Activated T-cell treated with anti-CD3 and anti-CD28 coated beads, Interleukin-2, amount 50 U/mL, for 4 hours (primary cell): Measurements from ENCODE around the gene SLC43A3. TPM values are rescaled to one million over a fixed set of nuclear protein-coding genes. Genes with fewer than 3 reads are reported as not detected.

Experiments
- ATAC-seq, 2 donors: fragments of 200-7000 bp; cut with Tn5 transposase; one replicate each; pipeline ENCODE4 v1.10.0; 2021
- DNase-seq: peaks from one replicate; pipeline ENCODE4 v3.0.0-alpha.2; 2020
- H3K27me3 Mint-ChIP-seq: one replicate; pipeline ENCODE4 v1.8.0; 2021; ENCODE audit warnings: low read depth, mixed read lengths
- H3K36me3 Mint-ChIP-seq: one replicate; pipeline ENCODE4 v1.8.0; 2022; ENCODE audit warnings: mixed read lengths; ENCODE audit not compliant: insufficient read depth
- H3K4me1 Mint-ChIP-seq: one replicate; pipeline ENCODE4 v1.8.0; 2021; ENCODE audit warnings: low read depth, mixed read lengths
- H3K4me3 Mint-ChIP-seq: one replicate; pipeline ENCODE4 v1.8.0; 2021; ENCODE audit warnings: mild to moderate bottlenecking, moderate library complexity, mixed read lengths
- H3K9me3 Mint-ChIP-seq: one replicate; pipeline ENCODE4 v1.8.0; 2021; ENCODE audit warnings: mixed read lengths
- total RNA-seq, 3 donors: library from RNA; stranded (reverse); gene quantifications; one replicate each; pipeline ENCODE4 v1.2.1, GENCODE V29; 2021

The SLC43A3 gene
- total RNA-seq, 3 donors from 2014 or later, result 508 to 551 (median 529) TPM

DNA sequence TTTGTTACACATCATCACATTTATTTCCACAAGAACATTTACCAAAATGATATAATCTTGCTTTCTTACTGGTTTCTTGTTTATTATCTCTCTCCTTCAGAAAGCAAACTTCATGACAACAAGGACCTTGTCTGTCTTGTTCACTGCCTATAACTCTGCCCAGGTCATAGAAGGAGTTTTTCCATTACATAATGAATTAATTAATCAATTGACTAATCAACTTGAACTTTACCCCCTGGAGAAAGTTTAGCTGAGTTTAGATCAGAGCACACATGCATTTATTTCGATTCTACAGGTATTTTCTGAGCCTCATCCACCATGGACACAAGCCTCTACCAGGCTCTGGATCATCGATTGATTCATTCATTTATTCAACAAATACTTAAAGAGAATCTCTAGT is 30.2 kb downstream of the SLC43A3 start:
- H3K9me3 Mint-ChIP-seq, result no peaks in the 10 kb centered on the region
- DNase-seq, result no peak
- H3K27me3 Mint-ChIP-seq, result no peaks in the 10 kb centered on the region
- H3K4me3 Mint-ChIP-seq, result no peak overlapping the region
- H3K36me3 Mint-ChIP-seq, result no peaks in the 10 kb centered on the region
- no peaks in the 10 kb centered on the region for H3K4me1 Mint-ChIP-seq
- no peak for ATAC-seq

DNA sequence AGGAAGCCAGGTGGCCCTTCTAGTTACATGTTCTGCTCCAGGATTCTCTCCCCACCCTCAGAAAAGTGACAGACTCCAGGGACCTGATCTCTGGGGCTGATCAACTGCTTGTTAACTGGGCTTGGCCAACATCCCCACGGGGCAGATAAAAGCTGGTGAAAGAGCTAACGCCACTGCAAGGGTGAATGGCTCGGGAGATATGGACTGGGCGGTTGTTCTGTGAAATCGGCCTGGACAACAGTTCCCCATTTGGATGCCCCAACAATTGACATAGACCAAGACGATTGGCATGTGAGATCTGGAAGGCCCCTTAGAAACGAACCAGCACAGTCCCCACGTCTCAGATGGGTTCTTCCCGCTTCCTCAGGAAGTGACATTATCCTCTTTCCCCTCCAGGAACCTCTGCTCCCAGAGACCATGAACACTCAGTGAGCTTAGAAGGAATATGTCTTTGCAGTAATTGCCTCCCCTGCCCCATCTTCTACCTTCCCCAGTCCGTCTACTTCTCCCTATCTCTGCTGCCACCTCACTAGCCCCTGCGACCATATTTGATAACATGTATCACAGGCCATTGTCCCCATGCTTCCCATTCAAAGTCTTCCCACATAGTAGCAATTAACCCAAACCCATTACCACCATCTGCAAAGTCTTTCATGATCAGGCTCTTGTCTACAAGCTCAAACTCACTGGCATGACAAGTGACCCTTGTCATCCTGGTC is 30.9 kb downstream of the SLC43A3 start:
- Mint-ChIP-seq H3K36me3 (no peaks in the 10 kb centered on the region), H3K27me3 (no peaks in the 10 kb centered on the region), H3K4me1 (no peaks in the 10 kb centered on the region), H3K9me3 (no peaks in the 10 kb centered on the region), H3K4me3 (no peak overlapping the region)
- ATAC-seq, result no peak
- DNase-seq, result no peak

- H3K9me3 Mint-ChIP-seq, result no peaks in the 10 kb centered on the region
- H3K36me3 Mint-ChIP-seq, result no peaks in the 10 kb centered on the region
- DNase-seq (no peak), ATAC-seq (no peak)
- no peak overlapping the region for H3K4me3 Mint-ChIP-seq
- no peaks in the 10 kb centered on the region for H3K27me3 Mint-ChIP-seq
- H3K4me1 Mint-ChIP-seq, result no peaks in the 10 kb centered on the region
Measured at GRCh38 chr11:57394203-57394965, 32.5 kb downstream of the SLC43A3 start.

GRCh38 chr11:57392763-57393105 is 34.2 kb downstream of the SLC43A3 start:
- Mint-ChIP-seq H3K4me1 (no peaks in the 10 kb centered on the region), H3K27me3 (peaks cover 2% of the 10 kb centered on the region), H3K36me3 (no peaks in the 10 kb centered on the region), H3K9me3 (no peaks in the 10 kb centered on the region), H3K4me3 (no peak overlapping the region)
- DNase-seq (no peak), ATAC-seq (no peak)

- Mint-ChIP-seq H3K27me3 (peaks cover 2% of the 10 kb centered on the region), H3K4me1 (no peaks in the 10 kb centered on the region), H3K36me3 (no peaks in the 10 kb centered on the region), H3K4me3 (no peak overlapping the region), H3K9me3 (no peaks in the 10 kb centered on the region)
- ATAC-seq (no peak), DNase-seq (no peak)
Measured at GRCh38 chr11:57392066-57392762, 34.7 kb downstream of the SLC43A3 start.

DNA sequence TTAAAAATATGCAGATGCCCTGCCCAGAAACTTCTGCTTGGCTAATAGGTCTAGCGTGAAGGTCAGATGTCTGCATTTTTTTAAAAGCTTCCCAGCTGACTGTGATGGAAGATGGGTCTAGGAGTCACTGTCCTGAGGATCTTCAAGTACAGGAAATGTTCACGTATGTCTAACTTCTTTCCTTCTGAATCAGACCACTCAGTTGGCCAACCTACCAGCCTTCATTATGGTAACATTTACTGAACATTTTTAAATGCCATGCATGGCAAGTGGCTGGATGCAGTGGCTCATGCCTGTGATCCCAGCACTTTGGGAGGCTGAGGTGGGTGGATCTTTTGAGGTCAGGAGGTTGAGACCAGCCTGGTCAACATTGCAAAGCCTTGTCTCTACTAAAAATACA is 35.4 kb downstream of the SLC43A3 start:
- H3K4me1 Mint-ChIP-seq, result no peaks in the 10 kb centered on the region
- ATAC-seq, result no peak
- no peak for DNase-seq
- H3K4me3 Mint-ChIP-seq, result no peak overlapping the region
- no peaks in the 10 kb centered on the region for H3K9me3 Mint-ChIP-seq
- peaks cover 2% of the 10 kb centered on the region for H3K27me3 Mint-ChIP-seq
- no peaks in the 10 kb centered on the region for H3K36me3 Mint-ChIP-seq

- no peak for ATAC-seq
- Mint-ChIP-seq H3K9me3 (no peaks in the 10 kb centered on the region), H3K4me3 (no peak overlapping the region), H3K36me3 (no peaks in the 10 kb centered on the region), H3K4me1 (no peaks in the 10 kb centered on the region), H3K27me3 (peaks cover 3% of the 10 kb centered on the region)
- DNase-seq, result no peak
Measured at GRCh38 chr11:57391111-57391510, 35.8 kb downstream of the SLC43A3 start.

DNA sequence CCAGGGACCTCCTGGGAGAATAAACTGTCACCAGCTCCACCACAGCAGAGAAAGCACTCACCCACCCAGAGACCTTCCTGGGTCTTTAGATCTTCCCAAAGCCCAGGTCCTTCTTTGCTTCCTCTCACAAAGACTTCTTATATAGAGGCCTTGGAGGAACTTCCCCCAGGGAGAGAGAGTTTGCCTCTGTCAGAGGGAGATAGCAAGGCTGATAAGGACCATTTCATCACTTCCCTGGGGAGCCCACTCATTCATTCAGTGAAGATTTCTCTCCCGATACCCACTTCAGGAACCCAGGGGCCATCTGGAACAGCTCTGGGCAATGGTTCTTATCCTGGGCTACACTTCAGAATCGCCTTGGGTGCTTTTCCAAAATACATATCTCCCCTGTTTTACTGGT is 36.4 kb downstream of the SLC43A3 start, which contains the start of gene PRG2:
PRG2 (minus strand) TSS at position 116 of the 400 bp plus-strand sequence. CDS start 706 bp downstream, outside the sequence.
- no peaks in the 10 kb centered on the region for H3K36me3 Mint-ChIP-seq
- no peaks in the 10 kb centered on the region for H3K9me3 Mint-ChIP-seq
- no peak for DNase-seq
- peaks cover 5% of the 10 kb centered on the region for H3K27me3 Mint-ChIP-seq
- no peak within 1 kb of the TSS for H3K4me3 Mint-ChIP-seq
- no peaks in the 10 kb centered on the region for H3K4me1 Mint-ChIP-seq
- no peak for ATAC-seq

GRCh38 chr11:57387289-57388030 is 39.5 kb downstream of the SLC43A3 start:
- Mint-ChIP-seq H3K36me3 (no peaks in the 10 kb centered on the region), H3K4me1 (no peaks in the 10 kb centered on the region), H3K27me3 (peaks cover 5% of the 10 kb centered on the region), H3K4me3 (no peak overlapping the region), H3K9me3 (no peaks in the 10 kb centered on the region)
- no peak for ATAC-seq
- no peak for DNase-seq

DNA sequence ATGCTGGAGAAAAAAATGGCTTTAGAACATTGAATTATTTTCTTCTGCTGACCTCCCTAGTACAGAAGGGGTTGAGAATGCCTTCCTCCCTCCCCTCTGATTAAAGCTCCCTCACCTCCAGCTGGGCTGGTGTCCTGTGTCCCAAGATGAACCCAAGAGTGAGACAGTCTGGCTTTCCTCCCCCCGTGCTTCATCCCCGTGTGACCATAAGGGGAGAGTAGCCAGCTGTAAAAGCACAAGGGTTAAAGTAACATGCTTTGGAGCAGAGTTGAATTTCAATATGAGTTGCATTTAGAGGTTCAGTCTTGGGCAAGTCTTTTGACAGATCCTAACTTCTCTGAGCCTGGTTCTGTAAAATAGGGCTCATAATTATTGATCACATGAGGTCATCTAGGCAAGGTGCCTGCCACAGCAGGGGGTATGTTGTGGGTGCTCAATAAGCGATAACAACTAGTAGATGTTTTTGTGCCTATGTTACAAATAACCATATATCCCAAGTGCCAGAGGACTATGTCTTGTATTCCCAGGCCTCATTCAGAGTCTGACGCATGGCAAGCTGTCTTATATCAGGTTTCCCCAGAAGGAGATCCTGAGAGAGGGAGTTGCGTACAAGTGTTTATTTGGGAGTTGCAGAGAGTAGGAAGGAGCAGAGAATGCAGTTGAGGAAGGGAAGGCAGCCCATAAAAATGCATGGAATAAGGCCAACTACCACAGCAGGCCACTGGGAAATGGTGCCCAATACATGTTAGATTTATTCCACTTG is 40.6 kb downstream of the SLC43A3 start:
- Mint-ChIP-seq H3K4me1 (no peaks in the 10 kb centered on the region), H3K9me3 (no peaks in the 10 kb centered on the region), H3K4me3 (no peak overlapping the region), H3K27me3 (peaks cover 5% of the 10 kb centered on the region), H3K36me3 (no peaks in the 10 kb centered on the region)
- no peak for ATAC-seq
- no peak for DNase-seq

DNA sequence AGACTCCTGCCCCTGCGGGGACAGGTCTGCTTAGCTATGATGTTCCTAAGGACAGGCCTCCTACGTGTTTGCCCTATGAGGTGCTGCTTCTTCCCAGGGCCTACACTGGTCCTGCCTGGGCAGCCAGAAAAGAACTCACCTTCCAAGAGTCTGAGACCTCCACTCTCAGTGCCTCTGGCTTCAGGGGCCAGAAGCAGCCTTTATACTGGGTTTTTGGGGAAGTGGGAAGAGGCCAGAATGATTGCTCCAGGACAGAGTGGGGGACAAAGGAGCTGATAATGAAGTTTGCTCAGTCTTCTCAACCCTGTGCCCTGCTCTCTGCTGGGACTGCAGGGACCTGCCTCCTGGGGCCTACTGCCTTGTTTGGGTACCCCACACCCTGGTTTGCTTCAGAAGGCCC is 45.9 kb downstream of the SLC43A3 start, which contains the start of gene PRG3:
PRG3 (minus strand) TSS at position 176 of the 400 bp plus-strand sequence. CDS start 442 bp downstream, outside the sequence.
- Mint-ChIP-seq H3K36me3 (no peaks in the 10 kb centered on the region), H3K4me1 (no peaks in the 10 kb centered on the region), H3K9me3 (no peaks in the 10 kb centered on the region), H3K27me3 (peaks cover 4% of the 10 kb centered on the region), H3K4me3 (no peak within 1 kb of the TSS)
- DNase-seq, result no peak
- no peak for ATAC-seq

DNA sequence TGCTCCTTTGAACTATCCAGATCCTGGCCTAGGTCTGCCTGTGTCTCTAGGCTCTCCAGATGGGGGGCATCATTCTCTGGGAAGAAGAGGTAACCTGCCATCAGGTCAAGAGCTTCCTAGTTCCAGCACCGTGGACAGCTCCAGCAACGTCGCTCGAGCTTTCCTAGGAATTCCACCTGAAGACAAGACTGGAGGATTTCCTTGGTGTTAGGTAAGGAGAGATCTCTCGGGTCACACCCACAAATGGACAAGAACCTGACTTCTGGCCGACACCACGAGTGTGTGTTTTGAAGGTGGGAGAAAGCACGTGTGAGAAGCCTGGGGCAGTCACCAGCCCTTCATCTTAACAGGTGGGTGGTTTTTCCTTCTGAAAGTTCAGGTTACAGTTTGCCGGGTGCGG is 47.2 kb downstream of the SLC43A3 start:
- no peaks in the 10 kb centered on the region for H3K9me3 Mint-ChIP-seq
- H3K27me3 Mint-ChIP-seq, result peaks cover 3% of the 10 kb centered on the region
- DNase-seq, result no peak
- H3K4me3 Mint-ChIP-seq, result no peak overlapping the region
- no peaks in the 10 kb centered on the region for H3K36me3 Mint-ChIP-seq
- no peak for ATAC-seq
- no peaks in the 10 kb centered on the region for H3K4me1 Mint-ChIP-seq

DNA sequence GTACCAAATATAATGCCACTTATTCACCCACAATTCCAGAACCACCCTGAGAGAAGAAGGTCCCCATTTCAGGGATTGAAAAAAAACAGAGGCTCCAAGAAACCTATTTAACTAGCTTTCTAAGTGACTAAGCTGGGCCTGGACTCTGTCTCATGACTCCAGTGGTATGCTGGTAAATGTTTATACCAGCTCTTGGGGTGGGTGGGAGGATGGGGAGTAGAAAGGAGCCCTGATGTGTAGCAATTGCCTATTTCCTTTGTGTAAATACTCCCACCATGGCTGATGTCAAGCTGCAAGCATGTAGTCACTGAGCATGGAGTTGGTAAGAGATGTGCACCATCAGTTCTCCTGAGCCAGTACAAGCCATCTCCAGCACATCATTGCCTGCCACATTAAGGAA is 48.7 kb downstream of the SLC43A3 start:
- H3K36me3 Mint-ChIP-seq, result no peaks in the 10 kb centered on the region
- ATAC-seq (no peak), DNase-seq (no peak)
- no peak overlapping the region for H3K4me3 Mint-ChIP-seq
- peaks cover 3% of the 10 kb centered on the region for H3K27me3 Mint-ChIP-seq
- H3K4me1 Mint-ChIP-seq, result no peaks in the 10 kb centered on the region
- H3K9me3 Mint-ChIP-seq, result no peaks in the 10 kb centered on the region
